K562 (cell line): Measurements from ENCODE around the gene ACBD4. TPM values are rescaled to one million over a fixed set of nuclear protein-coding genes. Genes with fewer than 3 reads are reported as not detected.

Source experiments
- CHD2 ChIP-seq: IDR thresholded peaks from 2 replicates; pipeline ENCODE4 v1.6.1; 2011; ENCODE audit warnings: low read depth, low read length
- NRF1 ChIP-seq, 2 experiments: fragments of 450-650 bp; IDR thresholded peaks in 1 of 2; conservative IDR thresholded peaks in 1 of 2; 2 replicates each; pipeline ENCODE4 v1.6.1; 2014; ENCODE audit warnings: mild to moderate bottlenecking in 2 of 2
- ZBTB40 ChIP-seq, 2 experiments: fragments of 450-650 bp in 1 of 2; sonication (generic) in 1 of 2; formaldehyde crosslinking in 1 of 2; IDR thresholded peaks; 2 replicates each; pipeline versions ENCODE4 v1.7.1 to v1.9.0; 2016 to 2022; ENCODE audit warnings: inconsistent platforms in 1 of 2, mild to moderate bottlenecking in 1 of 2, missing genetic modification reagents in 1 of 2
- polyA plus RNA-seq, 8 experiments: library from polyadenylated mRNA; depleted of rRNA in 4 of 8; stranded (reverse) in 5 of 8; unstranded in 3 of 8; fragments of >200 nt; fragmentation: Nextera tagmentation in 2 of 8; fragmentation: Illumina TruSeq in 1 of 8; extraction: Ambion mirVana in 2 of 8; extraction: Trizol in 1 of 8; gene quantifications; 2 replicates each; pipeline versions ENCODE4 v1.2.1 to v1.2.3, GENCODE V29; 2011 to 2014; ENCODE audit warnings: inconsistent platforms in 1 of 8, missing spikeins in 1 of 8
- total RNA-seq, 7 experiments: library from RNA; depleted of rRNA in 6 of 7; stranded (reverse); fragments of >200 nt in 6 of 7; fragmentation: Illumina TruSeq in 2 of 7; extraction: Trizol in 2 of 7; gene quantifications; 2 replicates each; pipeline versions ENCODE4 v1.2.1 to v1.2.3, GENCODE V29; 2011 to 2021; ENCODE audit warnings: low replicate concordance in 1 of 7
- TF ChIP-seq, protein P1 (sequence below): fragments of 450-650 bp; formaldehyde crosslinking; IDR thresholded peaks from 2 replicates; pipeline ENCODE4 v1.4.0; 2020; ENCODE audit warnings: mild to moderate bottlenecking, mixed read lengths

Gene ACBD4
- total and polyA plus RNA-seq, 9 of the 15 experiments (the other 6 are each of a cell fraction or from before 2014, with no cell fraction given): 0.14 to 6.9 (median 4.6) TPM

GRCh38 chr17:45170280-45170930, 34.9 kb downstream of the ACBD4 start (continued):
- no peak for TF ChIP-seq ZBTB40 (IDR thresholded peaks at IDR 0.05)
- TF ChIP-seq ZBTB40 (CRISPR knock-in tag; IDR thresholded peaks at IDR 0.05): no peak
- TF ChIP-seq NRF1 (conservative IDR thresholded peaks at IDR 0.05 in 1 of 2, IDR thresholded peaks at IDR 0.05 in 1 of 2): no peak
- TF ChIP-seq, protein P1, sequence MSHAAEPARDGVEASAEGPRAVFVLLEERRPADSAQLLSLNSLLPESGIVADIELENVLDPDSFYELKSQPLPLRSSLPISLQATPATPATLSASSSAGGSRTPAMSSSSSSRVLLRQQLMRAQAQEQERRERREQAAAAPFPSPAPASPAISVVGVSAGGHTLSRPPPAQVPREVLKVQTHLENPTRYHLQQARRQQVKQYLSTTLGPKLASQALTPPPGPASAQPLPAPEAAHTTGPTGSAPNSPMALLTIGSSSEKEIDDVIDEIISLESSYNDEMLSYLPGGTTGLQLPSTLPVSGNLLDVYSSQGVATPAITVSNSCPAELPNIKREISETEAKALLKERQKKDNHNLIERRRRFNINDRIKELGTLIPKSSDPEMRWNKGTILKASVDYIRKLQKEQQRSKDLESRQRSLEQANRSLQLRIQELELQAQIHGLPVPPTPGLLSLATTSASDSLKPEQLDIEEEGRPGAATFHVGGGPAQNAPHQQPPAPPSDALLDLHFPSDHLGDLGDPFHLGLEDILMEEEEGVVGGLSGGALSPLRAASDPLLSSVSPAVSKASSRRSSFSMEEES (CRISPR knock-in tag): no peak
- TF ChIP-seq CHD2: no peak
